ENCODE measurements around the gene KIAA0825. TPM values are rescaled to one million over a fixed set of nuclear protein-coding genes. Genes with fewer than 3 reads are reported as not detected.

Gene KIAA0825
- total RNA-seq, 1 experiment from 2014 or later = 1.9 TPM

DNA sequence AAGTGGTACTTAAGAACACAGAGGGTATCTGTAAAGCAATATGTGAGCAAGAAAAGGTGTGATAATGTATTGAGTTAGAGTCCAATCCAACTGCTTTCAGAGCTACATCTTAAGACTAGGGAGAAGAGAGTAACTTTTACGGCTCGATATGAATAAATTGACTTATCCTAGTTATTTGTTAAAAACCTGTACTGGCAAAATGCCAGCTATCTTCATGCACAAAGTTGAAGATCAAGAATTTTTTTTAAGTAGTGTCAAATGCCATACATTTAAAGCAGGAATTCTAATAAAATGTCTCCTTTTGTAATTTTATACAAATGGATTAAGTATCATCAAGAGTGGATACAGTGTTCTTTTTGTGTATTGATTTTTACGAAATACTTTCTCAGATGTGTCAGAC, 305.2 kb downstream of the KIAA0825 start:
- POLR2A ChIA-PET (ENCODE audit: unreplicated experiment) = no interaction called here

DNA sequence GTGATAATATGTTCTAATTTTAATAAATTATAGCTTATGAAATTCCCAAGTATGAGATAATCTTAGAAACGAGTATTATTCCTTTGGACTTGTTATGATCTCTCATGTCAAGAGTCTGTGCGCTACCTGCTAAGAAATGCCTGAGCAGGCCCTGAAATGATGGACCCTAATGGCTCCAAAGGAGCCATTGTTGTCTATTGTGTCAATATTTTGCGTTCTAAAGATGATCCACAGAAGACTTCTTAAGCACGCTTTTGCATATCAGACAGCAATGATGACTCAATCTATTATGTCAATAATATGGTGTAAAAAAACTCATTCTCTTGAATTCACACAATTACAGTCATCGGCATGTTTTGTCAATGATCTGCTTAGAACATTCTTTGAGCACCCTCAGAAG, 306.1 kb downstream of the KIAA0825 start:
- Histone ChIP-seq H3K4me2 (no peak overlapping the region), H3K27ac (no peak overlapping the region), H2AFZ (no peak overlapping the region), H3K79me2 (ENCODE audit: low read depth) (no peaks in the 10 kb centered on the region), H3K4me3 (no peak overlapping the region), H3F3A (ENCODE audit: insufficient read depth, low read depth) (no peaks in the 10 kb centered on the region), H3K36me3 (ENCODE audit: low read depth) (no peaks in the 10 kb centered on the region), H3K4me1 (replicated peaks; ENCODE audit: insufficient read depth) (no peaks in the 10 kb centered on the region), H3K27me3 (ENCODE audit: insufficient read depth, low read depth) (no peaks in the 10 kb centered on the region), H4K20me1 (ENCODE audit: insufficient read depth) (no peaks in the 10 kb centered on the region), H3K9me2 (ENCODE audit: insufficient read depth) (no peaks in the 10 kb centered on the region), H3K9me3 (ENCODE audit: insufficient read depth, low read depth) (no peaks in the 10 kb centered on the region)
- intact Hi-C loops (cut with micrococcal nuclease; ENCODE audit: unreplicated experiment) = no loop called here
- POLR2A ChIA-PET (ENCODE audit: unreplicated experiment) = no interaction called here
- TF ChIP-seq EZH2 (IDR thresholded peaks at IDR 0.05; ENCODE audit: low read depth) = no peak
- TF ChIP-seq, protein P1, sequence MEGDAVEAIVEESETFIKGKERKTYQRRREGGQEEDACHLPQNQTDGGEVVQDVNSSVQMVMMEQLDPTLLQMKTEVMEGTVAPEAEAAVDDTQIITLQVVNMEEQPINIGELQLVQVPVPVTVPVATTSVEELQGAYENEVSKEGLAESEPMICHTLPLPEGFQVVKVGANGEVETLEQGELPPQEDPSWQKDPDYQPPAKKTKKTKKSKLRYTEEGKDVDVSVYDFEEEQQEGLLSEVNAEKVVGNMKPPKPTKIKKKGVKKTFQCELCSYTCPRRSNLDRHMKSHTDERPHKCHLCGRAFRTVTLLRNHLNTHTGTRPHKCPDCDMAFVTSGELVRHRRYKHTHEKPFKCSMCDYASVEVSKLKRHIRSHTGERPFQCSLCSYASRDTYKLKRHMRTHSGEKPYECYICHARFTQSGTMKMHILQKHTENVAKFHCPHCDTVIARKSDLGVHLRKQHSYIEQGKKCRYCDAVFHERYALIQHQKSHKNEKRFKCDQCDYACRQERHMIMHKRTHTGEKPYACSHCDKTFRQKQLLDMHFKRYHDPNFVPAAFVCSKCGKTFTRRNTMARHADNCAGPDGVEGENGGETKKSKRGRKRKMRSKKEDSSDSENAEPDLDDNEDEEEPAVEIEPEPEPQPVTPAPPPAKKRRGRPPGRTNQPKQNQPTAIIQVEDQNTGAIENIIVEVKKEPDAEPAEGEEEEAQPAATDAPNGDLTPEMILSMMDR (conservative IDR thresholded peaks at IDR 0.05) = no peak
- no peak for DNase-seq
- CTCF ChIA-PET = no interaction called here
- no TSS peak for BruUV-seq (replicated peaks)

More for the DNA sequence above, 305.2 kb downstream of the KIAA0825 start:
- Histone ChIP-seq H3K27ac (no peak overlapping the region), H3K27me3 (ENCODE audit: insufficient read depth, low read depth) (no peaks in the 10 kb centered on the region), H3F3A (ENCODE audit: insufficient read depth, low read depth) (no peaks in the 10 kb centered on the region), H3K4me3 (no peak overlapping the region), H3K36me3 (ENCODE audit: low read depth) (no peaks in the 10 kb centered on the region), H4K20me1 (ENCODE audit: insufficient read depth) (no peaks in the 10 kb centered on the region), H3K4me1 (replicated peaks; ENCODE audit: insufficient read depth) (no peaks in the 10 kb centered on the region), H3K79me2 (ENCODE audit: low read depth) (no peaks in the 10 kb centered on the region), H3K9me3 (ENCODE audit: insufficient read depth, low read depth) (no peaks in the 10 kb centered on the region), H3K4me2 (no peak overlapping the region), H2AFZ (no peak overlapping the region), H3K9me2 (ENCODE audit: insufficient read depth) (peaks cover 2% of the 10 kb centered on the region; the same call in 1 of the 2 replicates)
- BruUV-seq (replicated peaks) = no TSS peak
- CTCF ChIA-PET = interaction anchor here (0.7 kb wide), 1 partner anchor 639 kb away, joined by 4 read pairs; no protein-coding TSS in a partner anchor
- no peak for DNase-seq
- intact Hi-C loops (cut with micrococcal nuclease; ENCODE audit: unreplicated experiment) = no loop called here
- TF ChIP-seq, protein P1 (conservative IDR thresholded peaks at IDR 0.05) = no peak
- no peak for TF ChIP-seq EZH2 (IDR thresholded peaks at IDR 0.05; ENCODE audit: low read depth)

DNA sequence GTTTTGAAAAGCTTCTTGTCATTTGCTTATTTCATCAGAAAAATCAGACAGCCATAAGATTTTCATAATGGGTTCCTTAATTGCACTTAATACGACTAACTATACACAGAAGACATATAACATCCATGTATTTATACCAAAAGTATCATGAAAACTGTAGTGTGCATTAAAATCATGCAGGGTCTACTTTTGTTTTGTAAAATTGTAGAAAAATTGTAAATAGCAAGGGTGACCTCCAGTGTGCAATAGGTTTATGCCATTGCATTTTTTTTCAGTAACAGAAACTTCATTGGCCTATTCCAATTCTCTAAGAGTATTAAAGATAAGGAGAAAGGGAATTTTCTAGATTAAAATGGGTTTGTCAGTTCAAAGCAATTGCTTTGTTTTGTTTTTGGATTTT, 307.6 kb downstream of the KIAA0825 start:
- no peaks in the 10 kb centered on the region for H4K20me1 ChIP-seq (ENCODE audit: insufficient read depth)
- H3K79me2 ChIP-seq (ENCODE audit: low read depth) = no peaks in the 10 kb centered on the region
- H3K27me3 ChIP-seq (ENCODE audit: insufficient read depth, low read depth) = no peaks in the 10 kb centered on the region
- no TSS peak for BruUV-seq (replicated peaks)
- no peak overlapping the region for H3K27ac ChIP-seq
- H3K4me3 ChIP-seq = no peak overlapping the region
- no peaks in the 10 kb centered on the region for H3F3A ChIP-seq (ENCODE audit: insufficient read depth, low read depth)
- H3K9me3 ChIP-seq (ENCODE audit: insufficient read depth, low read depth) = no peaks in the 10 kb centered on the region
- no peaks in the 10 kb centered on the region for H3K4me1 ChIP-seq (replicated peaks; ENCODE audit: insufficient read depth)
- H2AFZ ChIP-seq = no peak overlapping the region
- H3K4me2 ChIP-seq = no peak overlapping the region
- CTCF ChIA-PET = no interaction called here
- TF ChIP-seq, protein P1 (conservative IDR thresholded peaks at IDR 0.05) = no peak
- no peak for TF ChIP-seq EZH2 (IDR thresholded peaks at IDR 0.05; ENCODE audit: low read depth)
- POLR2A ChIA-PET (ENCODE audit: unreplicated experiment) = no interaction called here
- intact Hi-C loops (cut with micrococcal nuclease; ENCODE audit: unreplicated experiment) = no loop called here
- DNase-seq = no peak
- no peaks in the 10 kb centered on the region for H3K9me2 ChIP-seq (ENCODE audit: insufficient read depth)
- H3K36me3 ChIP-seq (ENCODE audit: low read depth) = no peaks in the 10 kb centered on the region
